HEK293 (cell line): ENCODE results near the gene SEPTIN2.
"Not testable (repeated sequence)": the region's sequence is repeated elsewhere in the genome, so short reads cannot be mapped to it uniquely, and the experiment has no call there.

Source experiments
- CTCF ChIA-PET: fragments of 350-600 bp; formaldehyde crosslinking; extraction: SDS; loops from one replicate; lab custom pipeline; 2021; ENCODE audit warnings: antibody characterized with exemption; lab: Yijun Ruan, JAX
- POLR2A ChIA-PET: fragments of 300-600 bp; formaldehyde crosslinking; extraction: SDS; loops from one replicate; lab custom pipeline; 2020; ENCODE audit warnings: antibody characterized with exemption, inconsistent platforms; lab: Yijun Ruan, JAX
- H3K27ac ChIP-seq: fragments of 200-500 bp; sonication (Bioruptor generic); 2 replicates; pipeline ENCODE4 v1.5.1; 2014; ENCODE audit warnings: low read depth, low read length, control low read depth, inconsistent platforms; ENCODE audit errors: extremely low read depth
- H3K36me3 ChIP-seq, 2 experiments: fragments of 200-500 bp in 1 of 2; sonication (Bioruptor generic) in 1 of 2; 1 replicate in 1 of 2; 2 replicates in 1 of 2; pipeline ENCODE4 v1.5.1; 2014 to 2017; ENCODE audit warnings: inconsistent platforms in 2 of 2, low read length in 2 of 2; ENCODE audit not compliant: control insufficient read depth in 2 of 2, insufficient read depth in 1 of 2
- H3K4me1 ChIP-seq: fragments of 200-500 bp; sonication (Bioruptor generic); 2 replicates; pipeline ENCODE4 v1.5.1; 2014; ENCODE audit warnings: mild to moderate bottlenecking, low read length, inconsistent platforms; ENCODE audit not compliant: control insufficient read depth, insufficient read depth
- H3K4me3 ChIP-seq: 2 replicates; pipeline ENCODE4 v1.5.1; 2011; ENCODE audit warnings: low read depth, mild to moderate bottlenecking, control low read depth, low read length, moderate library complexity
- H3K9me3 ChIP-seq: fragments of 200-500 bp; sonication (Bioruptor generic); 2 replicates; pipeline ENCODE4 v1.5.1; 2014; ENCODE audit warnings: low read depth, low read length, inconsistent platforms; ENCODE audit not compliant: control insufficient read depth, insufficient read depth
- INSM2 ChIP-seq: fragments of 450-650 bp; formaldehyde crosslinking; IDR thresholded peaks from 2 replicates; pipeline ENCODE4 v1.5.1; 2016; ENCODE audit warnings: missing biosample characterization, missing genetic modification characterization
- KLF8 ChIP-seq: fragments of 450-650 bp; formaldehyde crosslinking; IDR thresholded peaks from 2 replicates; pipeline ENCODE4 v1.5.1; 2016; ENCODE audit warnings: missing biosample characterization, missing genetic modification characterization
- SCRT2 ChIP-seq: fragments of 450-650 bp; formaldehyde crosslinking; IDR thresholded peaks from 2 replicates; pipeline ENCODE4 v1.5.1; 2016; ENCODE audit warnings: missing biosample characterization, missing genetic modification characterization
- SETDB1 ChIP-seq: IDR thresholded peaks from one replicate; pipeline ENCODE4 v1.6.1; 2017; ENCODE audit warnings: mild to moderate bottlenecking, low read length, moderate library complexity, mixed read lengths; ENCODE audit not compliant: insufficient read length
- SP3 ChIP-seq: fragments of 450-650 bp; formaldehyde crosslinking; IDR thresholded peaks from 2 replicates; pipeline ENCODE4 v1.5.1; 2016; ENCODE audit warnings: missing biosample characterization, missing genetic modification characterization
- ZBTB21 ChIP-seq: fragments of 450-650 bp; formaldehyde crosslinking; IDR thresholded peaks from 2 replicates; pipeline ENCODE4 v1.5.1; 2017; ENCODE audit warnings: missing biosample characterization, missing genetic modification characterization
- ZFP41 ChIP-seq: fragments of 450-650 bp; formaldehyde crosslinking; IDR thresholded peaks from 2 replicates; pipeline ENCODE4 v1.5.1; 2016; ENCODE audit warnings: missing biosample characterization, missing genetic modification characterization, borderline replicate concordance
- ZNF114 ChIP-seq: fragments of 450-650 bp; formaldehyde crosslinking; IDR thresholded peaks from 2 replicates; pipeline ENCODE4 v1.5.0; 2017; ENCODE audit warnings: missing biosample characterization, missing genetic modification characterization
- ZNF146 ChIP-seq: fragments of 450-650 bp; formaldehyde crosslinking; IDR thresholded peaks from 2 replicates; pipeline ENCODE4 v1.5.1; 2016; ENCODE audit warnings: missing biosample characterization, missing genetic modification characterization
- ZNF221 ChIP-seq: fragments of 450-650 bp; formaldehyde crosslinking; IDR thresholded peaks from 2 replicates; pipeline ENCODE4 v1.5.1; 2017; ENCODE audit warnings: missing biosample characterization, missing genetic modification characterization, borderline replicate concordance
- ZNF280D ChIP-seq: fragments of 450-650 bp; formaldehyde crosslinking; IDR thresholded peaks from 2 replicates; pipeline ENCODE4 v1.5.1; 2016; ENCODE audit warnings: missing biosample characterization, missing genetic modification characterization
- ZNF335 ChIP-seq: fragments of 450-650 bp; formaldehyde crosslinking; conservative IDR thresholded peaks from 2 replicates; pipeline ENCODE4 v1.5.1; 2016; ENCODE audit warnings: missing biosample characterization, missing genetic modification characterization
- ZNF404 ChIP-seq: fragments of 450-650 bp; formaldehyde crosslinking; IDR thresholded peaks from 2 replicates; pipeline ENCODE4 v1.5.1; 2017; ENCODE audit warnings: missing biosample characterization, missing genetic modification characterization
- ZNF449 ChIP-seq: fragments of 450-650 bp; formaldehyde crosslinking; IDR thresholded peaks from 2 replicates; pipeline ENCODE4 v1.5.1; 2017; ENCODE audit warnings: missing biosample characterization, mild to moderate bottlenecking, missing genetic modification characterization, moderate library complexity
- ZNF530 ChIP-seq: fragments of 450-650 bp; formaldehyde crosslinking; IDR thresholded peaks from 2 replicates; pipeline ENCODE4 v1.5.1; 2016; ENCODE audit warnings: low read depth, missing biosample characterization, missing genetic modification characterization
- ZNF548 ChIP-seq: fragments of 450-650 bp; formaldehyde crosslinking; IDR thresholded peaks from 2 replicates; pipeline ENCODE4 v1.5.1; 2016; ENCODE audit warnings: missing biosample characterization, missing genetic modification characterization
- ZNF558 ChIP-seq: fragments of 450-650 bp; formaldehyde crosslinking; IDR thresholded peaks from 2 replicates; pipeline ENCODE4 v1.5.1; 2016; ENCODE audit warnings: missing biosample characterization, missing genetic modification characterization
- ZNF580 ChIP-seq: fragments of 450-650 bp; formaldehyde crosslinking; IDR thresholded peaks from 2 replicates; pipeline ENCODE4 v1.5.1; 2016; ENCODE audit warnings: missing biosample characterization, missing genetic modification characterization
- ZNF600 ChIP-seq: fragments of 450-650 bp; formaldehyde crosslinking; IDR thresholded peaks from 2 replicates; pipeline ENCODE4 v1.5.1; 2016; ENCODE audit warnings: missing biosample characterization, missing genetic modification characterization
- ZNF623 ChIP-seq: fragments of 450-650 bp; formaldehyde crosslinking; IDR thresholded peaks from 2 replicates; pipeline ENCODE4 v1.5.1; 2016; ENCODE audit warnings: missing biosample characterization, missing genetic modification characterization
- ZNF658 ChIP-seq: fragments of 450-650 bp; formaldehyde crosslinking; IDR thresholded peaks from 2 replicates; pipeline ENCODE4; 2016; ENCODE audit warnings: missing biosample characterization, missing genetic modification characterization
- ZNF660 ChIP-seq: fragments of 450-650 bp; IDR thresholded peaks from 2 replicates; pipeline ENCODE4 v1.5.1; 2018; ENCODE audit warnings: missing biosample characterization, mild to moderate bottlenecking, missing genetic modification characterization
- ZNF791 ChIP-seq: fragments of 450-650 bp; formaldehyde crosslinking; IDR thresholded peaks from 2 replicates; pipeline ENCODE4 v1.5.1; 2016; ENCODE audit warnings: missing biosample characterization, missing genetic modification characterization
- ZNF843 ChIP-seq: fragments of 450-650 bp; formaldehyde crosslinking; IDR thresholded peaks from 2 replicates; pipeline ENCODE4 v1.5.1; 2016; ENCODE audit warnings: missing biosample characterization, missing genetic modification characterization

The SEPTIN2 gene

GRCh38 chr2:241393524-241394196 is 77.9 kb downstream of the SEPTIN2 start (continued):
- no peak for TF ChIP-seq INSM2 (tag by site-specific recombination)
- TF ChIP-seq ZFP41: no peak
- no peak for TF ChIP-seq ZNF843 (tag by site-specific recombination)
- TF ChIP-seq ZNF623 (tag by site-specific recombination): no peak
- TF ChIP-seq, all 188 proteins: peak for 0

GRCh38 chr2:241396809-241397208 is 81.1 kb downstream of the SEPTIN2 start:
- H3K4me3 ChIP-seq, CTCF ChIA-PET, H3K4me1 ChIP-seq, H3K9me3 ChIP-seq, H3K27ac ChIP-seq, POLR2A ChIA-PET: not testable (repeated sequence)
- TF ChIP-seq ZNF580 (tag by site-specific recombination): peak; percentile 44; the same call in 1 of the 2 replicates
- 0 out of 2 replicates have a peak, but pooled peaks have one; percentile 6 for TF ChIP-seq SCRT2 (tag by site-specific recombination)
- peak; percentile 92 for TF ChIP-seq ZNF146 (tag by site-specific recombination)
- H3K36me3 ChIP-seq: peaks cover 0 to 13% of the 10 kb centered on the region in 2 experiments; a peak in 2 of 3 replicates

- CTCF ChIA-PET: interaction anchor here (0.6 kb wide), 1 partner anchor 52 kb away, joined by 3 read pairs; no protein-coding TSS in a partner anchor
- no peak overlapping the region for H3K27ac ChIP-seq
- no peak for TF ChIP-seq ZNF658
- TF ChIP-seq ZNF404 (tag by site-specific recombination): no peak
- no peak for TF ChIP-seq ZNF449 (tag by site-specific recombination)
- no peak for TF ChIP-seq ZNF114 (tag by site-specific recombination)
- no peak for TF ChIP-seq KLF8 (tag by site-specific recombination)
- no peak for TF ChIP-seq ZNF280D
- TF ChIP-seq SETDB1: no peak
- TF ChIP-seq ZNF660 (tag by site-specific recombination): no peak
- TF ChIP-seq ZNF791 (tag by site-specific recombination): no peak
- TF ChIP-seq ZNF530: no peak
- no peak for TF ChIP-seq ZNF580 (tag by site-specific recombination)
- no peak for TF ChIP-seq SP3 (tag by site-specific recombination)
- no peak for TF ChIP-seq ZNF221 (tag by site-specific recombination)
- TF ChIP-seq ZNF548: no peak
- no peak for TF ChIP-seq ZNF335 (tag by site-specific recombination)
- no peak for TF ChIP-seq ZNF558 (tag by site-specific recombination)
- TF ChIP-seq ZBTB21 (tag by site-specific recombination): no peak
- TF ChIP-seq ZNF600 (tag by site-specific recombination): no peak
Observed at GRCh38 chr2:241399941-241400922, 84.5 kb downstream of the SEPTIN2 start.

More at GRCh38 chr2:241399941-241400922, 84.5 kb downstream of the SEPTIN2 start:
- Histone ChIP-seq H3K4me3 (no peak overlapping the region), H3K4me1 (no peaks in the 10 kb centered on the region), H3K36me3 (peaks cover 0 to 17% of the 10 kb centered on the region in 2 experiments; a peak in 2 of 3 replicates), H3K9me3 (no peaks in the 10 kb centered on the region)
- POLR2A ChIA-PET: no interaction called here
